ENCODE measurements around the gene CPVL.

CPVL gene

DNA sequence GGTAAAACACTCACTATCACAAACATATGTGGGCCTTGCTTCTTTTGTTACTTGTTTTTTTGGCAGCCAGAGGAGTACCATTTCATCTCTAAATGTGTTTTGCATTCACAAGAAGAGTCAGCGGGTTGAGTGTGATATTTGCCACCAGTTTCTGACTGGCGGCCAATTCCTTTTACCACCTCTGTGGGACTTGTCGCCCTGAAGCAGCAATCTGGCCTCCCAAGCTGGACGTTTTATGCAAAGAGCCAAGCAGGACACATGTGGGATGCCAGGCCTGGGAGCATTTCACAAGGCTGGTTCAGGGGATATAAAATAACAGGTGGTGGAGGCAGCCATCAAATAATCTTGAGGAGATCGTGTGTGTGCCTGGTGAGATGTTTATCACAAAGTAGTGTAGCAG, 126.4 kb downstream of the CPVL start:
- no peak for DNase-seq (ENCODE audit: low read depth)
- H3K4me3 ChIP-seq (ENCODE audit: low read depth, low read length) = no peak overlapping the region

DNA sequence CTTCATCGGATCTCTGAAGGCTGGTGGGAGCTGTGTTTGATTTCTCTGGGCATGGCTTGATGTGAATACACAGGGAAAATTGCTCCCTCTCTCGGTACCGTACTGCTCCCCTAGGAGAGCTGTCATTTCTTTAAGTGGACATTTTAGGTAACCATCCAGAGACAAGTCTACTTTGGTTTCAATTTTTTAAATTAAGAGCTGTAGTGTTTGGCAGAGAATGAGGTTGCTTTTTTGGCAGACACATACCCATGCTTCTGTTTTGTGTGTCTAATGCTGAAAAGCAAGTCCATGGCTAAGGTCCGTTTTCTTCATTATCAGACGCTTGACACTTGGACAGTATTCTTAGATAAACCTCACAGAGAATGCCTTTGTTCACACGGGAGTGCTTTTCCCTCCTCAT, 127.0 kb downstream of the CPVL start:
- DNase-seq (ENCODE audit: low read depth) = no peak
- H3K4me3 ChIP-seq (ENCODE audit: low read depth, low read length) = no peak overlapping the region

DNA sequence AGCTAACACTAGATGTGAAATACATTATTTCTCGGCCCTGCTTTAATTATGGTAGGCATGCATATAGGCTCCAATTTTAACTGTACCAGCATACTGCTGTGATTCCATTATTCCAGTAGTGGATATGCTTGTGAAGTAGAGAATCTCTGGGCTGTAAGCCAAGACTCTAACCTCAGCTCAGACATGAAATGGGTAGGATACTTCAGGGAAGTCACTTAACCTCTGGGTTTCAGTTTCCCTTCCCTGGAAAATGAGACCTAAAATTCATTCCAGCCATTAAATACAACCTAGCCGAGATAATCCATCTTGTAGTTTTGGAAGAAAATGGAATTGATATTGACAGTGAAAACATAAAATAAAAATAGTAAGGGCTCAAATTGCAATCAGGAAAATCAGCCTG, 128.6 kb downstream of the CPVL start:
- no peak overlapping the region for H3K4me3 ChIP-seq (ENCODE audit: low read depth, low read length)
- peak; percentile 30 for DNase-seq (ENCODE audit: low read depth)

DNA sequence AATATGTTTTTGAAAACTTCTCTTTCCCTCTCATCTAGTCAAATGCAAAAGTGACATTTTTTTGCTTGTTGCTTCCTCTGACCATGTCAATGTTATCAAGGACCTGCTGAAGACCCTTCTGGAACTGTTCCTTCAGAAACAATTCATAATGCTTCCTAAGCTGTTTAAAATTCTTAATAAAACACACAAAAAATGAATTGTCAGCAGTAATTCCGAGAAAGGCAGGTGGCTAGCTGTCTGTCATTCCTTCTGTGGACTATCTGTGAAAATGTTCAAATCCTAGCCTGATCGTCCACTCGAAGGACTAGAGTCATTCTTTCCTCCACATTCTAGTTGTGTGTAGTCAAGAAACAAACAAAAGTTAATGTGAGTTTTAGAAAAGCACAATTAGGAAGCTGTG, 131.6 kb downstream of the CPVL start:
- no peak overlapping the region for H3K4me3 ChIP-seq (ENCODE audit: low read depth, low read length)
- DNase-seq (ENCODE audit: low read depth) = no peak

DNA sequence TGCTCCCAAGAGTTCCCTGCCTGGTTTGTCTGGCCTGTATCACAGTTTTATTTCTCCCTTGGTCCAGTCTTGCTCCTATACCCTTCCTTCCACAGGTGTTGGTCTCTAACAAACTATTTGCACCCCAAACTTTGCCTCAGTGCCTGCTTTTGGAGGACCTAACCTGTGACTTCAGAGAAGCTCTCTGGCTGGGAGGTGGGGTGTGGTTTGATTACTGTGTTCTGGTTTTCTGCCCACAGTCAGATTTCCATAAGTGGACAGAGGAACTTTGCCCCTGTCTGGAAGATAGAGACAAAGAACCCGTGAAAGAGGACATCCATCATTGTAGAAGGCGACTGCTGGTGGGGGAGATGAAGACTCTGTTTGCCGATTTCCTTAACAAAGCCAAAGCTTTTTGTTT, 132.4 kb downstream of the CPVL start:
- H3K4me3 ChIP-seq (ENCODE audit: low read depth, low read length) = no peak overlapping the region

DNA sequence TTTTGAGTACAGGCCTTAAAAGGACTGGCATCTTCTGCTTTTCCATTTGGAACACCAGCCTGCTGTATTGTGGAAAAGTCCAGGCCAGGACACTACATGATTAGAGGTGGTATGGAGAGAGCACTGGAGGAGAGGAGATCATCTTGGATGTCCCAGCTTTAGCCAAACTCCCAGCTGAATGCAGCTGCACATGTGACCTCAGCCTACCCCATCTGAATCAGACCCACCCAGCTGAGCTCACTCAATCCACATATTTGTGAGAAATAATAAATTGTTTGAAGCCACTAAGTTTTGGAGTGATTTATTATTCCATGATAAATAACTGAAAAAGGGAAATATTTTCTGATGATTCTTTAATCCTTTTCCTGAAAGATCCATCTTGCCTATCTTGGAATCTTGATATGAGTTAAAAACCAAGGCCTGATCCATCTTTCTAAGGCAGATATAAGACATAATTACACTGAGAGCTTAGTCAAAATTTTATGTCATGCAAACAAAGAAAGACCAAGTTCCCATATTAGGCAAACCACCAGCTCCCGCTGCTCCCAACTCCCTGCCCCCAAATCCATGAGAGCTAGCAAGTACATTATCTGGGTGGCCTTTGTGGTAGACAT, 133.1 kb downstream of the CPVL start:
- DNase-seq (ENCODE audit: low read depth) = no peak
- H3K4me3 ChIP-seq (ENCODE audit: low read depth, low read length) = no peak overlapping the region

More for the DNA sequence above, 132.4 kb downstream of the CPVL start:
- DNase-seq (ENCODE audit: low read depth) = no peak

DNA sequence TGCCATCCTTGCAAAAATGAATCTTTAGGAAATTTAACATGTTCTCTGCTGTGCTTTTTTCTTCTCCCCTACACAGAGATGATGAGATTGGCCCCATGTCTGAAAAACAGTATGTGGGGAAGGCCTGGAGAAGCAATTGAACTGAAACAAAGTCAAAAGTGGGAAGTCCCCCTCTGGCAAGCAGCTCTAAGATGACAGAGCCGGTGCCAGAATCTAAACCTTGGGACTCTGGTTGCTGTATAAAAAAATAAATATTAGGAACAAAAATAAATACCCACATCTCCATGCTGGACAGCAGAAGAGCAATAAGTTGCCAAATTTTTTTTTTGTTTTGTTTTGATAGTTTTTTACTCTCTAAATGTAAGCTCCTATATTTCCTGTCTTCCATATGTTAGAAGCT, 136.4 kb downstream of the CPVL start:
- H3K4me3 ChIP-seq (ENCODE audit: low read depth, low read length) = no peak overlapping the region
- no peak for DNase-seq (ENCODE audit: low read depth)

DNA sequence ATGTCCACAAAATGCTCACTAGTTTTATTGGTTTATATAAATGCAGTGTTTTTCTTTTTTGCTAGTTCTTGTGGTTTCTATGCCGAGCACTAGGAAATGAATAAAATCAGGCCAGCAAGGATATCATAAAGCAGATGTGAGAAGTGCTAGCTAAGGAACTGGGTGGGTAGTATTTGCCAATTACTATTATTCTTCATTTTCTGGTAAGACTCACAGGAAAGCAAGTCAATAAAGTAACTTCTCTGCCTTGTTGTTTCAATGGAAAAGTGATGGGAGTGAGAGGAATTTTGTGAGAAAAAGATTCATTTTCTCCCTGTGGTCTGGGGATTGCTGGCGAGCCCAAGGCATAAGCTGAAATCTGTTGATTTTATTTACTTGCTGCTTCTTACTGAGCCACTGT, 137.7 kb downstream of the CPVL start:
- H3K4me3 ChIP-seq (ENCODE audit: low read depth, low read length) = no peak overlapping the region
- DNase-seq (ENCODE audit: low read depth) = no peak

DNA sequence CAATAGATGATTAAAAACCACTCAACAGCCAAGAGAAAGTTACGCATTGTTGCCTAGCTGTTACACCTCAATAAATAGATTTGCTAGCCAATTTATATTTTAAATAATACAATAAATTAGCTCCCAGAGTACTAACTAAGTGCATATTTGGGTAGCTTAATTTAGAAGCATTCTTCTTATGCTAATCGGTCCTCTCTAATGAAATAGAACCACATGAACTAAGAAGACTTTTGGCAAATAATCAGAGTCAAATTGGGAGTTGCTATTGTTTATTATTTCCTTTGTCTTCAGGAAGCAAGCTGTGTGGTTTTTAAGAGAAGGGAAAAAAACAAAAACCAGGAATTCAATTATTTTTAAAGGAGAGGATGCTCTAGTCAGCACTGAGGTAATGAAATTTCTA, 139.2 kb downstream of the CPVL start:
- no peak overlapping the region for H3K4me3 ChIP-seq (ENCODE audit: low read depth, low read length)
- no peak for DNase-seq (ENCODE audit: low read depth)

DNA sequence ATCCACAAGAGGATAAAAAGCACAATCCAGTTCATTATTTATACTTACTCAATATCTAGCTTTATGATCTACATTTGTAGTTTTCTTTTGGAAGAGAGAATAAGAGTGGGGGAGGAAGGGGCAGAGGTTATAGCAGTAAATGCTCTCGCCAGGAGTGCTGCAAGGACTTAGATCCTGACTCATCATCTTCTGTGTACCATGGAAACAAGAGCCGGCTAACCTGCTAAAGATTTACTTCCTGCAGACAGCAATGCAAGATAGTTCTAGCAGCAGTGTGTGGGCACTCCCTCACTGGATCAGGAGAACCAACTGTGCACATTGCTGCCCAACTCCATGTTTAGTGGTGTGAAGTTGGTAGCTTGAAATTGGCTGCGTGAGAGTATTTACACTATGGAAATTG, 140.5 kb downstream of the CPVL start:
- no peak overlapping the region for H3K4me3 ChIP-seq (ENCODE audit: low read depth, low read length)
- DNase-seq (ENCODE audit: low read depth) = peak; percentile 82

DNA sequence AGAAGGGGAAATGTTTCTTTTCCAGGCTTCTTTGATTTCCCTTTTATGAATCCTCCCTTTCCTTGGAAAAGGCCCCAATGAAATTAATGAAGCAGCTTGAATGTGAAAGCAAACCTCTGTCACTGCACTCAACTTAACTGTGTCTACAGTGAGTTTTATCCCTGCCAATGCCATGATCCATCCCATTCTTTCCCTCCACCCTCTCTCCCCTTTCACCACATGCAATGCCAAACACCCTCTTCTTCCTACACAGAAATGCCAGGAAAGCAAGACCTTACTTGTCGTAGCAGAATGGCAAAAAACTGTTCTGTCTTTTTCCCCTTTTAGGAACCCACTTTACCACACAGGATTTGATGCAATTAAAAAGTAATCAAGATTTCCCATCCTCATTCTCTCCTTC, 140.9 kb downstream of the CPVL start:
- H3K4me3 ChIP-seq (ENCODE audit: low read depth, low read length) = no peak overlapping the region
- no peak for DNase-seq (ENCODE audit: low read depth)

DNA sequence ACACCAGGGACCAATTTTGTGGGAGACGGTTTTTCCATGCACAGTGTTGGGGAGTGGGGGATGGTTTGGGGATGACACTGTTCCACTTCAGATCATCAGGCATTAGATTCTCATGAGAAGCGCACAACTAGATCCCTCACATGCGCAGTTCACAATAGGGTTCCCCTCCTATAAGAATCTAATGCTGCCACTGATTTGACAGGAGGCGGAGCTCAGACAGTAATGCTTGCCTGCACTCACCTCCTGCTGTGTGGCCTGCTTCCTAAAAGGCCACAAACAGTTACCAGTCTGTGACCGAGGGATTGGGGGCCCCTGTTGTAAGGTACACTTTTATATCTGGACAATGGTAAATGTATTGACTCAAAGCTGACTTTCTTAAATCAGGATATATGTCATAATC, 142.6 kb downstream of the CPVL start:
- no peak overlapping the region for H3K4me3 ChIP-seq (ENCODE audit: low read depth, low read length)
- DNase-seq (ENCODE audit: low read depth) = no peak

DNA sequence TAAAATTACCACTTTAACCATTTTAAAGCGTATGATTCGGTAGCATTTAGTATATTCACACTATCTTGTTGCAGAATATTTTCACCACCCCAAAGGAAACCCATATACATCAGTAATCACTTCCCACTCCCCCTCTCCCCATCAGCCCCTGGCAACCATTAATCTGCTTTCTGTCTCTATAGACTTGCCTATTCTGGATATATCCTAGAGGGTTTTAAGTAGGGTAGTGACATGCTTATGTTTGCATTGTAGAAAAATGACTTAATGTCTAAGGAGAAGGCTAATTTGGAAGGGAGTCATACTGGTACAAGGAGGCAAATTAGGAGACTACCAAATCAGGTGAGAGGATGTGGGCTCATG, 145.6 kb downstream of the CPVL start:
- no peak for DNase-seq (ENCODE audit: low read depth)
- H3K4me3 ChIP-seq (ENCODE audit: low read depth, low read length) = no peak overlapping the region

DNA sequence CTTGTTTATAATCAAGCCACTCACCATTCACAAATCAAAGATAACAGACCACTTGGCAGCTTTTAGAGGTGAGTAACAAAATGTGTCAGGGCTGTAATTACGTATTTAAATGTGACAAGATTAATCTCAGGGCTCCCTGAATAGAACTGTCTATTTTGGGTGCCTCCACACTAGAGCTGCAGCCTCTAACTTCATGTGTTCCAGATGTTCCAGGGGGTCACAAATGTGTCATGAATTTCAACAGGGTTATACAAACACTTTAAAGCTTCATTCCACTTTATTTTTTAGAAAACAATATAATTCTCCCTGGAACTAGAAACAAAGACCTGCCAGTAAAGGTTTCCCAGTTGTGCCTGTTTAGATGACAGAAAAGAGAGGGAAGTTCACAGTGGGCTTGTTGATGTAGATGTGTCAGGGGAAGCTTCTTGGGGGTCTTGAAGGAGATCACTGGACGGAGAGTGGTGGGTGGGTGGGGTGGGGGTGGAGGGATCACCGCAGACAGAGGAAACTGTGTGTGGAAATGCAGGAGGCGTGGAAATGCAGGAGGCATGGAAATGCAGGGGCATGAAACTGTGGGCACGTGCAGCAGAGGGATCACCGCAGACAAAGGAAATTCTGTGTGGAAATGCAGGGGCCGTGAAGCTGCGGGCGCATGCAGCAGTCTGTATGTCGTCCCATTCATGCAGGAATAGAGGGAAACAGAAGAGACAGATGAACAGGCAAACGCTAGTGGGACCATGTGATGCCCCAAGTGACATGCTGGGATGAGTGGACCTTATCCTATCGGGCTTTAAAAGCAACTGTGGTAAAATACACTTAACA, 146.2 kb downstream of the CPVL start:
- no peak for DNase-seq (ENCODE audit: low read depth)
- H3K4me3 ChIP-seq (ENCODE audit: low read depth, low read length) = no peak overlapping the region

DNA sequence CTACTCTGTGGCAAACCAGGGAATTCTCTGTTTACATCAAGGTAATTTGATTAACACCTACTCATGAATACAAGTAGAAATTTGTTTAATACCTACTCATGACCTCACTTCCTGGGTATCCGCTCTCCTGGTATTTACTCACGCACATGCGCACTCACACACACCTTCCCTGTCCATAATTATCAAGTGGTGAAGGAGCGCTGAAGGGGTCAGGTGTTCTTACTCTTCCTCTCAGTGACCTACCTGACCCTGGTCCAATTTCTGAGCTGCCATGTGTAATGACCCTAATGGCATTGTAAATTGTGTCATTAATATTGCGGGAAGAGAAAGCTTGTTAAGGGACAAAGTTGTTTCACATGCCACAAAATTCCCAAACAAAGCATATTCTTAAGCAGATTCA, 146.9 kb downstream of the CPVL start:
- H3K4me3 ChIP-seq (ENCODE audit: low read depth, low read length) = no peak overlapping the region

DNA sequence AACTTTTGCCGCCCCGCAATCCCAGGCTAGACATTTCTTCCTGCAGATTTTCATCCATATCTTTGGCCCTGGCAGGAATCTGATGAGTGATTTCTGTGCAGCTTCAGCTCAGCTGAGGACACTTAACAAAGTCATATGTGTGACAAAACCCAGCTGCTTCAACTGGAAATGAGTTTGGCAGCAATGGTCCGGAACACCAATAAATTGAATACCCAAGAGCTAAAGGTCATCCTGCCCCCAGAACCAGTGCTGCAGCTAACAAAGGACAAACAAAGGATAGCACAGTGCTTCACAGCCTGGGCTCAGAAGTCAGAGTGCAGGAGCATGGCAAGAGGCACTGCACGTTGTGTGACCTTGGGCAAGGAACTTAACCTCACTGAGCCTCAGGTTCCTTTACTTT, 148.2 kb downstream of the CPVL start:
- DNase-seq (ENCODE audit: low read depth) = no peak
- H3K4me3 ChIP-seq (ENCODE audit: low read depth, low read length) = no peak overlapping the region

More for the DNA sequence above, 146.9 kb downstream of the CPVL start:
- no peak for DNase-seq (ENCODE audit: low read depth)

DNA sequence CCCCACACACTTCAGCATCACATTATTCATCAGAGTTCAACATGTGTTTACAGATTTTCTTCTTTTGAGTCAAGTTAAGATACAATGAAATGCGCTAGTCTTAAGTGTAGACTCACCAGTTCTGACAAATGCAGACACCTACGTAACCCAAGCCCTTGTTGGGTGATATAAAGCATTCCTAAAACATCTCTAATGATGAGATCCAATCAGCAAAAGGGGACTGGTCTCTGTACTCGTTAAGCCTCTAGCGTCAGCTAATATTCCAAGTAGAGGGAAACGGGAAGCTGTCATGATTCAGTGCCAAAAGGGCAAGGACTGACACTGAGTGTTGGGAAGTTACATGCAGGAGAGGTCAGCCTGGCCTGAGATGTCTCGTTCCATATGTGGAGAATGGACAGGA, 149.5 kb downstream of the CPVL start:
- DNase-seq (ENCODE audit: low read depth) = no peak
- no peak overlapping the region for H3K4me3 ChIP-seq (ENCODE audit: low read depth, low read length)

DNA sequence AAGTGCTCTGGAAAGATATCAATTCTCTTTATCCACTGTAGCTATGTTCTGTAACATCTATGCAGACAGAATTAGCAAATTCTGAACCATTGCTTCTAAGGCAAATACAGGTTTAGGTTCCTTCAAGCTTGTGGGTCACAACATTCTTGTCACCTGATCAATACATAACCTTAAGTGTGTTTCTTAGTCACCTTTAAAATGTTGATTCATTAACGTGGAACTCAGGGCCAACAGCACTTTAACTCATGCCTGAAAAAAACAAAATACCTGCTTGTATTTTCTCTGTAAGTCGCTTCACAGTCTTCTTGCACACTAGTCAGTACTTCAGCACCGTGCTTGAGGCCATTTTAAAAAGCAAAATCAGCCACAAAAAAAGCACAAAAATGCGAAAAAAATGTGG, 153.0 kb downstream of the CPVL start:
- DNase-seq (ENCODE audit: low read depth) = no peak
- H3K4me3 ChIP-seq (ENCODE audit: low read depth, low read length) = no peak overlapping the region

DNA sequence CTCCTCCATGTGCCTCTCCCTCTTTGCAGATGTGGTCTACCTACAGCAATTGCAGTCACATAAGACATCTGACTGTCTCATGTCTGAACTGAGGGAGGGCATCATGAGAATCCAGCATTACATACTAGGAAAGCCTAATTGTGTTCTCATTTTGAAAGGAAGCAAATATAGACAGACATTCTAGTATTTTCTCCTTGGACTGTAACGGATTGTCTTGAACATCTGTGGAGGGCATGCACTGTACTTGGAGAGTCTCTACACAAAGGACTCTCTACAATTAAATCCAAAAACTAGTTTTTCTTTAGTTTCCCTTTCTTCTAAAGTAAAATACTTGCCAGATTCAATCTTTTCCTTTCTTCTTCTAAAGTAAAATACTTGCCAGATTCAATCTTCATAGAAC, 153.5 kb downstream of the CPVL start:
- H3K4me3 ChIP-seq (ENCODE audit: low read depth, low read length) = no peak overlapping the region
- no peak for DNase-seq (ENCODE audit: low read depth)

DNA sequence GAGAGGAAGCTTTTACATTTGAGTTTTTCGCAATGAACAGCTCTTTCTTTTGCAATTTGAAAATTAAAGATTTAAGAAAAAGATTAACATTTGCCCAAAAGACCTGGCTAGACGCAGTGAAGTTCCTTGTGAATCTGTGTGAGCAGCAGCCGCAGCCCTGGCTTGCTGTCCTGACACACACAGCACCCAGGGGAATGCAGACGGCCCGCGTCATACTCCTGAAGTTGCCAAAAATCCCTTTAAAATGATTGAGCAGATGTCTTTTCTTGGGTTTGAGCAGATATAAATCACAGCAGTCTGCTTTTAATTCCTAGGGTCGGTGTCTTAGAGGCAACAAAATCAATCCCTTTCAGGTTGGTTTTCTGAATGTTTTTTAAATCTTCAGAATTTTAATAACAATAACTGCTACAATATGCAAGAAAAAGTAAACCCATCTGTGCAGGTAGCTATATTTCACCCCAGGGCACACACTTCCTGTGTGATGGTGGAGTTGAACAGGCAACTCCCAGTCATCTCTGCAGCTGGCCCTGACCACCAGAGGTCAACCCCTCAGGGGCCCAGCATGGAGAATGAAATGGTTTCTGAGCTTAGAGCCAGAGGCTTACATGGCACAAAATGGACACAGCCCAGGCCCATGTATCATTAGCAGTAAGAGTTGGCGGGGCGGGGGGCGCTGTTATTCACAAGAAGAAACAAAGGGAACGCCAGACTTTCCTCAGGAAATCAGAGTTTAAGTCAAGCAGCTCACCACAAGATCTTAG, 156.0 kb downstream of the CPVL start:
- no peak overlapping the region for H3K4me3 ChIP-seq (ENCODE audit: low read depth, low read length)
- peak; percentile 60 for DNase-seq (ENCODE audit: low read depth)

Measured in skeletal muscle cell (primary cell).